ENCODE results near the gene KIF3A.

GRCh38 chr5:132667761-132668705 lies 69.3 kb downstream of the KIF3A start:
- TF ChIP-seq CTCF (IDR thresholded peaks at IDR 0.05) (no peak), POLR2A (IDR thresholded peaks at IDR 0.05) (no peak)
